Esophagus muscularis mucosa (tissue), 4 donors: ENCODE measurements around the gene TRIM7. TPM values are rescaled to one million over a fixed set of nuclear protein-coding genes. Genes with fewer than 3 reads are reported as not detected.
"Not testable (repeated sequence)": the region's sequence is repeated elsewhere in the genome, so short reads cannot be mapped to it uniquely, and the experiment has no call there.

Experiments
- DNase-seq: peaks from one replicate; pipeline ENCODE4 v3.0.0-alpha.2; 2017; ENCODE audit errors: extremely low spot score
- H3K27ac ChIP-seq, 4 donors: fragments of 200-600 bp; sonication (generic); replicated peaks in 1 of 4; 1 replicate in 3 of 4; 2 replicates in 1 of 4; pipeline ENCODE4 v1.5.1; 2016 to 2019; ENCODE audit warnings: mild to moderate bottlenecking in 1 of 4
- H3K27me3 ChIP-seq, 4 donors: fragments of 200-600 bp; sonication (generic); one replicate each; pipeline versions ENCODE4 v1.5.1 to v1.6.0; 2016 to 2019
- H3K36me3 ChIP-seq, 4 donors: fragments of 200-600 bp; sonication (generic); one replicate each; pipeline ENCODE4 v1.5.1; 2016 to 2019
- H3K4me1 ChIP-seq, 4 donors: fragments of 200-600 bp; sonication (generic); one replicate each; pipeline ENCODE4 v1.5.1; 2016 to 2019
- H3K4me3 ChIP-seq, 4 donors: fragments of 200-600 bp; sonication (generic); 1 replicate in 2 of 4; 2 replicates in 2 of 4; pipeline ENCODE4 v1.5.1; 2016 to 2019; ENCODE audit warnings: mild to moderate bottlenecking in 4 of 4, moderate library complexity in 1 of 4
- H3K9me3 ChIP-seq, 4 donors: fragments of 200-600 bp; sonication (generic); 1 replicate in 3 of 4; 2 replicates in 1 of 4; pipeline ENCODE4 v1.5.1; 2016 to 2019
- CTCF ChIP-seq, 3 experiments: fragments of 200-600 bp in 2 of 3; fragments of 450-650 bp in 1 of 3; sonication (generic) in 2 of 3; IDR thresholded peaks; one replicate each; pipeline ENCODE4 v1.5.1; 2017 to 2019; ENCODE audit warnings: antibody characterized with exemption in 3 of 3, mild to moderate bottlenecking in 2 of 3, moderate library complexity in 1 of 3
- EP300 ChIP-seq: sonication (generic); formaldehyde crosslinking; IDR thresholded peaks from one replicate; pipeline ENCODE4 v1.6.1; 2017; ENCODE audit warnings: antibody characterized with exemption
- POLR2A ChIP-seq: fragments of 450-650 bp; IDR thresholded peaks from one replicate; pipeline ENCODE4 v1.6.1; 2017; ENCODE audit warnings: antibody characterized with exemption, moderate library complexity, mild to moderate bottlenecking, low read depth
- POLR2AphosphoS5 ChIP-seq, 2 donors: sonication (generic); formaldehyde crosslinking; IDR thresholded peaks; one replicate each; pipeline ENCODE4 v1.6.1; 2017; ENCODE audit warnings: antibody characterized with exemption in 2 of 2
- WGBS: methylation state at CpG from one replicate; pipeline ENCODE4 v1.1.5; 2018; 5-methylcytosine and 5-hydroxymethylcytosine counted together
- intact Hi-C: fragments of 100-400 bp; cut with DNase I; formaldehyde crosslinking; loops from one replicate; pipeline ENCODE4 v1.15.1; 2023
- total RNA-seq, 4 donors: library from RNA; depleted of rRNA; stranded (reverse); fragments of >200 nt; gene quantifications; one replicate each; pipeline versions ENCODE4 v1.1.0 to v1.2.1, GENCODE V29; 2016

Gene TRIM7
- total RNA-seq, 4 donors from 2014 or later, result 2.1 to 5.8 (median 3.4) TPM

- intact Hi-C loops, result no loop called here
These were observed 22.3 kb downstream of the TRIM7 start for GRCh38 chr5:181182651-181183050.

GRCh38 chr5:181181650-181182565, 23.1 kb downstream of the TRIM7 start:
- DNase-seq, result no peak
- Histone ChIP-seq H3K4me1 (peaks cover 5 to 29% (median 13%) of the 10 kb centered on the region in 4 donors), H3K9me3 (no peaks in the 10 kb centered on the region), H3K27me3 (peaks cover 0 to 7% (median 0%) of the 10 kb centered on the region in 4 donors), H3K27ac (peak overlapping the region in 1 of 4 donors; percentile 55), H3K36me3 (no peaks in the 10 kb centered on the region), H3K4me3 (no peak overlapping the region)
- peak in 1 of 2 donors; percentile 59 for TF ChIP-seq POLR2AphosphoS5 (IDR thresholded peaks at IDR 0.05)
- no peak for TF ChIP-seq EP300
- no peak for TF ChIP-seq POLR2A
- peak; percentile 75 to 84 (median 83) for TF ChIP-seq CTCF (IDR thresholded peaks at IDR 0.05)
- 55% methylated on average over 25 of the region's 25 CpGs for WGBS
- intact Hi-C loops, result no loop called here

More at GRCh38 chr5:181182651-181183050, 22.3 kb downstream of the TRIM7 start:
- TF ChIP-seq POLR2A, result no peak
- Histone ChIP-seq H3K9me3 (no peaks in the 10 kb centered on the region), H3K36me3 (no peaks in the 10 kb centered on the region), H3K4me3 (no peak overlapping the region), H3K4me1 (peaks cover 5 to 34% (median 17%) of the 10 kb centered on the region in 4 donors), H3K27me3 (peaks cover 0 to 1% (median 0%) of the 10 kb centered on the region in 4 donors), H3K27ac (peak overlapping the region in 1 of 4 donors; percentile 55)
- 70% methylated on average over 12 of the region's 12 CpGs for WGBS
- no peak for DNase-seq

- H3K4me3 ChIP-seq, DNase-seq, H3K27ac ChIP-seq, H3K36me3 ChIP-seq, intact Hi-C loops, H3K9me3 ChIP-seq: not testable (repeated sequence)
- peaks cover 0 to 51% (median 24%) of the 10 kb centered on the region in 4 donors for H3K27me3 ChIP-seq
- WGBS, result 71% methylated on average over 10 of the region's 14 CpGs
- H3K4me1 ChIP-seq, result peaks cover 0 to 27% (median 10%) of the 10 kb centered on the region in 4 donors
These were observed 27.4 kb downstream of the TRIM7 start for GRCh38 chr5:181177559-181177958.

GRCh38 chr5:181176254-181176952, 28.6 kb downstream of the TRIM7 start:
- TF ChIP-seq EP300, result no peak
- no peak for TF ChIP-seq CTCF (IDR thresholded peaks at IDR 0.05)
- TF ChIP-seq POLR2AphosphoS5 (IDR thresholded peaks at IDR 0.05), result no peak
- no peak for TF ChIP-seq POLR2A
- DNase-seq, result no peak
- H3K9me3 ChIP-seq, result no peaks in the 10 kb centered on the region
- H3K27ac ChIP-seq, result no peak overlapping the region
- peaks cover 0 to 62% (median 30%) of the 10 kb centered on the region in 4 donors for H3K27me3 ChIP-seq
- no peaks in the 10 kb centered on the region for H3K36me3 ChIP-seq
- no peak overlapping the region for H3K4me3 ChIP-seq
- intact Hi-C loops, result no loop called here
- H3K4me1 ChIP-seq, result peaks cover 0 to 18% (median 11%) of the 10 kb centered on the region in 4 donors
- 67% methylated on average over 3 of the region's 3 CpGs for WGBS

- no peaks in the 10 kb centered on the region for H3K36me3 ChIP-seq
- intact Hi-C loops, result no loop called here
- no peak for DNase-seq
- H3K9me3 ChIP-seq, result no peaks in the 10 kb centered on the region
- no peak for TF ChIP-seq CTCF (IDR thresholded peaks at IDR 0.05)
- TF ChIP-seq EP300, result no peak
- TF ChIP-seq POLR2AphosphoS5 (IDR thresholded peaks at IDR 0.05), result no peak
- no peak for TF ChIP-seq POLR2A
- 4% methylated on average over 45 of the region's 50 CpGs for WGBS
- no peak overlapping the region for H3K4me3 ChIP-seq
- no peak overlapping the region for H3K27ac ChIP-seq
- peaks cover 0 to 28% (median 16%) of the 10 kb centered on the region in 4 donors for H3K4me1 ChIP-seq
- H3K27me3 ChIP-seq, result peaks cover 7 to 90% (median 55%) of the 10 kb centered on the region in 4 donors
These were observed 31.3 kb downstream of the TRIM7 start for GRCh38 chr5:181173420-181174342.
